ENCODE measurements around the gene DOCK6.

DOCK6 gene

DNA sequence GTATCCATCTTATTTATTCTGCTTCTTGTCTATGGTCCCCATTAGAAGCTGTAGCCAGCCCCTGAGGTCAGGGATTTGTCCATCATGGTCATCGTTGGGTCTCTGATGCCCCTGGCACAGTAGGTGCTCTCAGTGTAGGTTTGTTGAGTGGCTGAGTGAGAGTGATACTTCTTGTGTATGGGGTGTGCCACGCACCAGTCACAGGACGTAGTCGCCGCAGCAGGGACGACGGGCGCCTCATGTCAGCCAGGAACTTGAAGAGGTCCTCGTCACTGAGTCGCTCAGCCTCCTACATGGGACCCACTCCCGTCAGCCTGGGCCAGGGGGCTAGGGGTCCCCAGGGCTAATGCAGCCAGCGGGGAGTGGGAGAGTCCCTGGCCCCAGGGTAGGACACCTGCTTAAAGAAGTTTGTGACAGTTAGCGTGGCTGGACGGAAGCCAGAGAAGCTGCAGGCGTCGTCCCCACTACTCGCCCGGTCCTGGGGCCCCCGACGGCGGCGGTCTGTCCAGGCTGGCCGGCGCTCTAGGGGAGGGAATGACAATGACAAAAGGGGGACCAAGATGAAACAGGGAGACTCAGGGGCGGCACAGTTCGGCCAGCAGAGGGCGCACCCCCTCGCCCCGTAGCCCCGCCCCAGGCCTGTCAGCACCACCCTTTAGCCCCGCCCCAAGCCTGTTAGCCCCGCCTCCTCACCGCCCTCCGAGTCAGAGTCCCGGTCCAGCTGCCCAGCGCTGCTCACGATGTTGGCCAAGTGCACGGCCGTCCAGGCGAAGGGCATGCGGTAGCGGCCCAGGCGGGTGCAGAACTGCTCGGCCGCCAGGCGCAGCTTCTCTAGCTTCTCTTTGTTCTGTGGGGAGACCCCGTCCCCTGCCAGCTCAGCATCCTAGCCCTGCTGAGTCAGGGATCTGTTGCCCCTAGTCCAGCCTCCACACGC, 19.2 kb downstream of the DOCK6 start:
- DNase-seq (ENCODE audit: extremely low read depth, low read depth), result peak; percentile 39
- H3K4me3 ChIP-seq (replicated peaks; ENCODE audit: low read depth, low read length), result no peak overlapping the region
- TF ChIP-seq, protein P1, sequence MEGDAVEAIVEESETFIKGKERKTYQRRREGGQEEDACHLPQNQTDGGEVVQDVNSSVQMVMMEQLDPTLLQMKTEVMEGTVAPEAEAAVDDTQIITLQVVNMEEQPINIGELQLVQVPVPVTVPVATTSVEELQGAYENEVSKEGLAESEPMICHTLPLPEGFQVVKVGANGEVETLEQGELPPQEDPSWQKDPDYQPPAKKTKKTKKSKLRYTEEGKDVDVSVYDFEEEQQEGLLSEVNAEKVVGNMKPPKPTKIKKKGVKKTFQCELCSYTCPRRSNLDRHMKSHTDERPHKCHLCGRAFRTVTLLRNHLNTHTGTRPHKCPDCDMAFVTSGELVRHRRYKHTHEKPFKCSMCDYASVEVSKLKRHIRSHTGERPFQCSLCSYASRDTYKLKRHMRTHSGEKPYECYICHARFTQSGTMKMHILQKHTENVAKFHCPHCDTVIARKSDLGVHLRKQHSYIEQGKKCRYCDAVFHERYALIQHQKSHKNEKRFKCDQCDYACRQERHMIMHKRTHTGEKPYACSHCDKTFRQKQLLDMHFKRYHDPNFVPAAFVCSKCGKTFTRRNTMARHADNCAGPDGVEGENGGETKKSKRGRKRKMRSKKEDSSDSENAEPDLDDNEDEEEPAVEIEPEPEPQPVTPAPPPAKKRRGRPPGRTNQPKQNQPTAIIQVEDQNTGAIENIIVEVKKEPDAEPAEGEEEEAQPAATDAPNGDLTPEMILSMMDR (IDR thresholded peaks at IDR 0.05; ENCODE audit: low read depth, low read length, missing control alignments), result peak; percentile 64

DNA sequence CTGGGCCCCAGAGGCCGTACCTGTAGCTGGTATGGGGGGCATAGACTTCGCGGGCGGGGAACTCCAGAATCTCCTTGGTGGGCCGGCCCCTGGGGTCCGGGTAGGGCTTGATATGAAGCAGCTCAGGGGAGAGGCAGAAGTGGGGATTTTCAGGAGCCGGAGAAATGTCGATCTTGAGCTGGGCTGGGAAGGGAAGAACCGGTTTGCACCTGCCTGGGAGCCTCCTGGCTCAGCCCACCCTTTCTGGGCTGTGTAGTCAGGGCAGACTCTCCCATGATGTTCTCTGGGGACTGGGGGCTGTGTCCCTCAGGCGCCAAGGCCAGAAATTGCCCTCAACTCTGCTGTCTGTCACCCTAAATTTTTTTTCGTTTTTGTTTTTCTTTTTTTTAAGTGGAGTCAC, 20.3 kb downstream of the DOCK6 start:
- TF ChIP-seq, protein P1 (IDR thresholded peaks at IDR 0.05; ENCODE audit: low read depth, low read length, missing control alignments), result no peak
- DNase-seq (ENCODE audit: extremely low read depth, low read depth), result no peak
- H3K4me3 ChIP-seq (replicated peaks; ENCODE audit: low read depth, low read length), result no peak overlapping the region

DNA sequence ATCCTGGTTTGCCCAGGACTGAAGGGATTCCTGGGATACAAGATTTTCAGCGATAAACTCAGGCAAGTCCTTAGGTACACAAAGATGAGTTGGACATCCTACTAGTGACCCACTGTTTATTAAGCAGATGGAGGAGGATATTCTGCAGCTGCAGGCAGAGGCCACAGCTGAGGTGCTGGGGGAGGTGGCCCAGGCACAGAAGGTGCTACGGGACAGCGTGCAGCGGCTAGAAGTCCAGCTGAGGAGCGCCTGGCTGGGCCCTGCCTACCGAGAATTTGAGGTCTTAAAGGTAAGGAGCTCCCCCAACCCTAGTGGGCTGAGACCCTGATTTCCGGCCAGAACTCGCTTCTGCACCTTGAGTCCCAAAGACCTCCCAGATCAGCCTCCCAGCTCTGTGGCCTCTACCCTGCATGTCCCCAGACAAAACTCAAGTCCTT, 22.3 kb downstream of the DOCK6 start:
- TF ChIP-seq, protein P1 (IDR thresholded peaks at IDR 0.05; ENCODE audit: low read depth, low read length, missing control alignments), result no peak
- DNase-seq (ENCODE audit: extremely low read depth, low read depth), result no peak
- no peak overlapping the region for H3K4me3 ChIP-seq (replicated peaks; ENCODE audit: low read depth, low read length)

DNA sequence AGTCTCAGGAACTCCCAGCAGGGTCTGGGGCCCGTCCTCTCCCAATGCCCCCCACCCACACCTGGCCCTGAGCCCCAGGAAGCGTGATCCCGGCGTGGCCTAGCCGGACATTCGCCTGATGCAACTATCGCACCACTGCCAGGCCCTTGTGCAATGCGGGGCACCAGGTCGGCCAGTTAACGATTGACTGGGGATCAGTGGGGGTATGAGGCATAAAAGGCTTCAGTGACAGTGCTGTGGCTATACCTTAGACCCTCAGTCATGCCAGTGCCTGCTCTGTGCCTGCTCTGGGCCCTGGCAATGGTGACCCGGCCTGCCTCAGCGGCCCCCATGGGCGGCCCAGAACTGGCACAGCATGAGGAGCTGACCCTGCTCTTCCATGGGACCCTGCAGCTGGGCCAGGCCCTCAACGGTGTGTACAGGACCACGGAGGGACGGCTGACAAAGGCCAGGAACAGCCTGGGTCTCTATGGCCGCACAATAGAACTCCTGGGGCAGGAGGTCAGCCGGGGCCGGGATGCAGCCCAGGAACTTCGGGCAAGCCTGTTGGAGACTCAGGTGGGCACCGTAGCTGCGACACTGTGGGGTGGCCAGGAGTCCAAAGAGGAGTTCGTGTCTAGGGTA, 22.8 kb downstream of the DOCK6 start, which contains the start of gene ANGPTL8:
TSS of gene ANGPTL8 (plus strand) at position 243 of the 624 bp plus-strand sequence. CDS start at position 262, 19 bp downstream.
- TF ChIP-seq, protein P1 (IDR thresholded peaks at IDR 0.05; ENCODE audit: low read depth, low read length, missing control alignments), result no peak
- no peak within 1 kb of the TSS for H3K4me3 ChIP-seq (replicated peaks; ENCODE audit: low read depth, low read length)
- DNase-seq (ENCODE audit: extremely low read depth, low read depth), result no peak

DNA sequence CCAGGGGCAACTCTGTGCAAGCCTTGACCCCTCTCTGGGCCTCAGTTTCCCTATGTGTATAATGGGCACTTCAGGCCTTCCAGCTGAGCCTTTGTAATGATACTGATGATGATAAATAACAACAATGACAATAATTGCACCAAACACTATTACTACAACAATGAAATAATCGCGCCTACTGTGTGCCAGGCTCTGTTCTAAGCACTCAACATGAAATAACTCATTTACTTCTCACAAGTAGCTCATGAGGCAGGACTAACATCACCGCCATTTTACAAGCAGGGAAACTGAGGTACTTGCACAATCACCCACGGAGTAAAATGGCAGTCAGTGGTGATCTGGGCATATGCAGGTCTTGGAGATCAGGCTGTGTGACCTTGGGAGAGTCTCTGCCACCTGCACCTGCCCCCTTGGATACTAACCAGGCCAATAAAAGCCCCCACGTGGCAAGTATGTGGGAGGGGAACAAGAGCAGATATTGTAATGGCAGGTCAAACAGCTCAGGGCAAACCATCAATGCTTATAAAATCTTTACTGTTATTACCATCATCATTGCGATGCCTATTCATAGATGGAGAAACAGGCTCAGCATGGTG, 23.4 kb downstream of the DOCK6 start:
- TF ChIP-seq, protein P1 (IDR thresholded peaks at IDR 0.05; ENCODE audit: low read depth, low read length, missing control alignments), result no peak
- no peak for DNase-seq (ENCODE audit: extremely low read depth, low read depth)
- H3K4me3 ChIP-seq (replicated peaks; ENCODE audit: low read depth, low read length), result no peak overlapping the region

DNA sequence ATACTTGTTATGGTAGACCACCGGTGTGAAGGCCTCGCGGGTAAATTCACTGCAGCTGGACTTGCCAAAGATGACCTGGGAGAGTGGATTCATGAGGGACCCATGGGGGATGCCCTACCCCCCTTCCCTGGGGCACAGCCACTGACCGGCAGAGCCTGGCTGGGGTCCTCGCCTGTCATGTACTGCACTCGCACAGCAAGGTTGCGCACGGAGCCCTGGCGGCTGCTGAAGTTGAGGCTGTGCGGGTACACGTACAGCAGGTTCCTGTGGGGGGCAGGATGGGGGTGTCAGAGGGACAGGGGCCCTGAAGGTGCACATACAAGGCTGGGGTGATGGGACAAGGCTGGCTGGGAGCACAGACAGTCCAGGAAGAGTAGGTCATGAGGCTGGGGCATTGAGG, 24.3 kb downstream of the DOCK6 start:
- TF ChIP-seq, protein P1 (IDR thresholded peaks at IDR 0.05; ENCODE audit: low read depth, low read length, missing control alignments), result no peak
- H3K4me3 ChIP-seq (replicated peaks; ENCODE audit: low read depth, low read length), result no peak overlapping the region

More for the DNA sequence above, 24.3 kb downstream of the DOCK6 start:
- DNase-seq (ENCODE audit: extremely low read depth, low read depth), result no peak

Data from HFF-Myc (cell line).